Choroid plexus epithelial cell (primary cell): ENCODE data around the gene HIVEP3.

ENCODE experiments used
- DNase-seq: peaks from one replicate; pipeline ENCODE4 v3.0.0-alpha.2; 2010; ENCODE audit warnings: low read depth
- H3K4me3 ChIP-seq: 2 replicates; pipeline ENCODE4 v1.5.1; 2011; ENCODE audit warnings: low read depth, mild to moderate bottlenecking, control low read depth, low read length, moderate library complexity
- TF ChIP-seq, protein P1 (sequence below): conservative IDR thresholded peaks from 2 replicates; pipeline ENCODE4 v1.5.1; 2011; ENCODE audit warnings: low read depth, mild to moderate bottlenecking, control low read depth, inconsistent platforms, low read length, moderate library complexity

HIVEP3 gene

GRCh38 chr1:41532206-41532975, 386.3 kb downstream of the HIVEP3 start:
- no peak overlapping the region for H3K4me3 ChIP-seq
- DNase-seq = no peak
- TF ChIP-seq, protein P1, sequence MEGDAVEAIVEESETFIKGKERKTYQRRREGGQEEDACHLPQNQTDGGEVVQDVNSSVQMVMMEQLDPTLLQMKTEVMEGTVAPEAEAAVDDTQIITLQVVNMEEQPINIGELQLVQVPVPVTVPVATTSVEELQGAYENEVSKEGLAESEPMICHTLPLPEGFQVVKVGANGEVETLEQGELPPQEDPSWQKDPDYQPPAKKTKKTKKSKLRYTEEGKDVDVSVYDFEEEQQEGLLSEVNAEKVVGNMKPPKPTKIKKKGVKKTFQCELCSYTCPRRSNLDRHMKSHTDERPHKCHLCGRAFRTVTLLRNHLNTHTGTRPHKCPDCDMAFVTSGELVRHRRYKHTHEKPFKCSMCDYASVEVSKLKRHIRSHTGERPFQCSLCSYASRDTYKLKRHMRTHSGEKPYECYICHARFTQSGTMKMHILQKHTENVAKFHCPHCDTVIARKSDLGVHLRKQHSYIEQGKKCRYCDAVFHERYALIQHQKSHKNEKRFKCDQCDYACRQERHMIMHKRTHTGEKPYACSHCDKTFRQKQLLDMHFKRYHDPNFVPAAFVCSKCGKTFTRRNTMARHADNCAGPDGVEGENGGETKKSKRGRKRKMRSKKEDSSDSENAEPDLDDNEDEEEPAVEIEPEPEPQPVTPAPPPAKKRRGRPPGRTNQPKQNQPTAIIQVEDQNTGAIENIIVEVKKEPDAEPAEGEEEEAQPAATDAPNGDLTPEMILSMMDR = no peak

GRCh38 chr1:41530411-41530810, 388.3 kb downstream of the HIVEP3 start:
- TF ChIP-seq, protein P1 = no peak
- no peak for DNase-seq
- no peak overlapping the region for H3K4me3 ChIP-seq

DNA sequence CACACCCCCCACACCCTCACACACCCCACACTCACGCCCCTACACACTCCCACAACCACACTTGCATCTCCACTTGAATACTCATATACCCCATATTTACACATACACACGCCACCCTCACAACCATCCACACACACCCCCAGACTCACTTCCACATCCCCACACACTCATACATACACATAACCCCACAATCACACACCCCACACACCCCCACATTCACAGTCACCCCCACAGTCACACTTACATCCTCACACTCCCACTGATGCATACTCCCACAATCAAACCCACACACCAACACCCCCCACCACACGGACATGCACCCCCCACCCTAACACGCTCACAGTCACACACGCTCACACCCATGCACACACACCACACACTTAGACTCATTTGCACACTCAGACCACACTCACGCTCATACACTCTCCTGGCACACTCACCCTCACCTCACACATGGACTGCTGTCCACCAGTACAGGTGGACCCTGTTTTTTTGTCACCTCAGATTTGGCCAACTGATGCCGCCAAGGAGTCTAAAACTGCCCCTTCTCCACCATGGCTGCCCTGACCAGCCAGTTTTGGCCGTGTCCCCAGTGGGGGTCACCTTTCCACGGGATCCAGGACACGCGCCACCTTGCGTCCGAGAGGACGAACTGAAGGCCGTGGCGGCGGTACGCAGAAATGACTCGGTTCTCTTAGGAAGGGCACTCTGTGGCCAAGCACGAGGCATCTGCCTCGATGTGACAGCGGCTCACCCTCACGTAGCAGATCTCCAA, 388.9 kb downstream of the HIVEP3 start:
- TF ChIP-seq, protein P1 = no peak
- DNase-seq = no peak
- H3K4me3 ChIP-seq = no peak overlapping the region

DNA sequence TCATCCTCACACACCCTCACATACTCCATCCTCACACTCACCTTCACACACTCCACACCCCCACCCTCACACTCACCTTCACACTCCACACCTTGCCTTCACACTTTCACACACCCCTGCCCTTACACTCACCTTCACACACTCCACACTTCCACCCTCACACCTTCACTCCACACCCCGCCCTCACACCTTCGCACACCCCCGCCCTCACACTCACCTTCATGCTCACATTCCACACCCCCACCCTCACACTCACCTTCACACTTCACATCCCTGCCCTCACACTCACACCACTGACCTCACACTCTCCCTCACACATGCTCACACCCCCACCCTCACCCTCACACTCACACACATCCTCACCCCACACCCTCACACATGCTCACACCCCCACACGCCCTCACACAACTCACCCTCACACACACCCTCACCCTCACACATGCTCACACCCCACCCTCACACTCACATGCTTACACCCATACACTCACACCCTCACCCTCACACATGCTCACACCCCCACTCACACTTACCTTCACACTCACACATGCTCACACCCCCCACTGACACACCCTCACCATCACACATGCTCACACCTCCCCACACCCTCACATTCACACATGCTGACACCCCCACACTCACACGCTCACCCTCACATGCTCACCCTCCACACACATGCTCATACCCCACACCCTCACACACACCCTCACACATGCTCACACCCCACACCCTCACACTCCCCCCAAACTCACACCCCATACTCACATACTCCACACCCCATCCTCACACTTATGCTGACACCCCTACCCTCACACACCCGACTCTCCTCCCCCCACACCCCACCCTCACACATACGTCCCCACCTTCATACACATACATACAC, 389.8 kb downstream of the HIVEP3 start:
- DNase-seq = no peak
- TF ChIP-seq, protein P1 = no peak
- H3K4me3 ChIP-seq = no peak overlapping the region

DNA sequence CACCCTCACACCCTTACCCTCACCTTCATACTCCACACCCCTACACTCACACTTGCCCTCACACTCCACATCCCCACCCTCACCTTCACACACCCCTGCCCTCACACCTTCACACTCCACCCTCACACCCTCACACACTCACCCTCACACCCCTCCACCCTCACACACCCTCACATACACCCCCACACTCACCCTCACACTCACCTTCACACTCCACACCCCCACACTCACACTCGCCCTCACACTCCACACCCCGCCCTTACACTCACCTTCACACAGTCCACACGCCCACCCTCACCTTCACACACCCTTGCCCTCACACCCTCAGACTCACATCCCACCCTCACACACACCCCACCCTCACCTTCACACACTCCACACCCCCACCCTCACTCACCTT, 390.6 kb downstream of the HIVEP3 start:
- TF ChIP-seq, protein P1 = no peak
- DNase-seq = no peak

GRCh38 chr1:41526956-41527561, 391.7 kb downstream of the HIVEP3 start:
- H3K4me3 ChIP-seq = no peak overlapping the region
- no peak for DNase-seq
- TF ChIP-seq, protein P1 = no peak

More for the DNA sequence above, 390.6 kb downstream of the HIVEP3 start:
- H3K4me3 ChIP-seq = no peak overlapping the region
